PC-3 (cell line): ENCODE measurements around the gene PREX1.

Experiments
- EZH2 ChIP-seq: fragments of 300-600 bp; sonication (generic); IDR thresholded peaks from one replicate; pipeline ENCODE4 v1.6.1; 2017; ENCODE audit warnings: antibody characterized with exemption, mild to moderate bottlenecking, low read length; ENCODE audit not compliant: unreplicated experiment
- TF ChIP-seq, protein P1 (sequence below): fragments of 300-600 bp; sonication (generic); conservative IDR thresholded peaks from 2 replicates; pipeline ENCODE4 v1.5.1; 2017; ENCODE audit warnings: antibody characterized with exemption, low read depth, mild to moderate bottlenecking, low read length

- TF ChIP-seq, protein P1, sequence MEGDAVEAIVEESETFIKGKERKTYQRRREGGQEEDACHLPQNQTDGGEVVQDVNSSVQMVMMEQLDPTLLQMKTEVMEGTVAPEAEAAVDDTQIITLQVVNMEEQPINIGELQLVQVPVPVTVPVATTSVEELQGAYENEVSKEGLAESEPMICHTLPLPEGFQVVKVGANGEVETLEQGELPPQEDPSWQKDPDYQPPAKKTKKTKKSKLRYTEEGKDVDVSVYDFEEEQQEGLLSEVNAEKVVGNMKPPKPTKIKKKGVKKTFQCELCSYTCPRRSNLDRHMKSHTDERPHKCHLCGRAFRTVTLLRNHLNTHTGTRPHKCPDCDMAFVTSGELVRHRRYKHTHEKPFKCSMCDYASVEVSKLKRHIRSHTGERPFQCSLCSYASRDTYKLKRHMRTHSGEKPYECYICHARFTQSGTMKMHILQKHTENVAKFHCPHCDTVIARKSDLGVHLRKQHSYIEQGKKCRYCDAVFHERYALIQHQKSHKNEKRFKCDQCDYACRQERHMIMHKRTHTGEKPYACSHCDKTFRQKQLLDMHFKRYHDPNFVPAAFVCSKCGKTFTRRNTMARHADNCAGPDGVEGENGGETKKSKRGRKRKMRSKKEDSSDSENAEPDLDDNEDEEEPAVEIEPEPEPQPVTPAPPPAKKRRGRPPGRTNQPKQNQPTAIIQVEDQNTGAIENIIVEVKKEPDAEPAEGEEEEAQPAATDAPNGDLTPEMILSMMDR, result no peak
- no peak for TF ChIP-seq EZH2
Measured at GRCh38 chr20:48734104-48734749, 93.6 kb downstream of the PREX1 start.
